CD4-positive, alpha-beta T cell treated with Interleukin-12 subunit alpha and Interleukin-12 subunit beta, for 1 hour (primary cell): ENCODE measurements around the gene FTCD.
A peak's percentile ranks its signal among the peaks of the same experiment; 100 is the strongest.
"Not testable (repeated sequence)": the region's sequence is repeated elsewhere in the genome, so short reads cannot be mapped to it uniquely, and the experiment has no call there.

Experiments
- DNase-seq: peaks from one replicate; pipeline ENCODE4 v3.0.0-alpha.2; 2020

Gene FTCD

DNA sequence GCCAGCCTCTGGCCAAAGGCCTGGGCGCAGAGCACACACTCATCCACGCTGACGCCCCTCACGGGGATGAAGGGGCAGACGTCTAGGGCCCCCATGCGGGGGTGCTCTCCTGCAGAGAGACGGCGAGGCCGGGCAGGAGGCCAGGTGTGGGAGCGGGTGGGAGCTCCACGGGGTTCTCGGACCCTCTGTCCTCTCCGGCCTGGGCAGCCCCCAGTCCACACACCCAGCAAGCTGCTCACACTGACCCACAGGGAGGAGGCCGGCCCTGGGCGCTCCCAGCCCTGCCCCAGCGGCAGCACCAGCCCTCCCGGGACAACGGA, 2.5 kb downstream of the FTCD start:
- no peak for DNase-seq

- no peak for DNase-seq
Observed at GRCh38 chr21:46151989-46152926, 3.1 kb downstream of the FTCD start.

- DNase-seq = no peak
Observed at GRCh38 chr21:46151261-46151988, 4.0 kb downstream of the FTCD start.

DNA sequence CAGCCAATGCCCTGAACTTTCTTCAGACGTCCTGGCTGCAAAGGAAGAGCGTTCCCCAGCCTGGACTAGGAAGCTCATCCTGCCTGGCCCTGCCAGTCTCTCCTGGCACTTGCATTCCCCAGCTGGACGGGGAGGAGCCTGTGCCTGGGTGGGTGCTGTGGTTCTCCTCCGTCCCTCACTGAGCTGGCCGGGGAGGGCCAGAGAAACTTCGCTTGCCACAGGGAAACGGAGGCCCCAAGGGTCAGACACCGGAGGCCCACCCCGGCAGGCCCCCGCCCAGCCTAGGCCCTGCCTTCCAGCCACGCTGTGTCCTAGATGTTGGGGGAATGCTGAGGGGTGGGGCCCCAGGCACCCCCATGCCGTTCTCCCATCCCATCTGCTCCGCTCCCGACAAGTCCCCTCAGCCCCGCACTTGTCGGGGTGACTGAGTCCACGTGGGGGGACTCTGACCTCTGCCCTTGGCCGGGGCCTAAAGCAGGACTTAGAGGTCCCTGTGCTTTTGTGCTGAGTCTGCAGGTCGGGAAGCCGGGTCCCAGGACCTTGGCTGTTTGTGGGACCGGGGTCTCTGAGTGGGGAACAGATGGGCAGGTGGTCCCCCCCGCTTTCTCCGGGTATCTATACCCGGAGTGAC, 4.8 kb downstream of the FTCD start:
- DNase-seq = no peak

DNA sequence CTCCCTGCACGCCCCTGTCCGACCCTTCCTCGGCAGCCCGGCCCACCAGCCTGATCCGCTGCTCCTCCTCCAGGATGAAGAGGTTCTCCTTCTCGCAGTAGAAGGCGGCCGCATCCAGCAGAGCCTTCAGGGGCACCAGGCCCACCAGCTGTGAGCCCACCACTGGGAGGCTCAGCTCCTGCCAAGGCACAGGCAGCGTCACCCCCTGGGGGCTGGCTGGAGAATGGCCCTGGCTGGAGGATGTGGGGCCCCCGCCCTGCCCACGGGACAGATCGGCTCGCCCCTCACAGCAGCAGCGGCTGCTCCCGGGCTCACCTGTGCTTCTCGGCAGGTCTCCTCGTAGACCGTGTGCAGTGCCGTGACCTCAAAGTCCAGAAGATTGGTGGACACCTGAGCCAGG, 5.3 kb downstream of the FTCD start:
- DNase-seq = no peak

DNA sequence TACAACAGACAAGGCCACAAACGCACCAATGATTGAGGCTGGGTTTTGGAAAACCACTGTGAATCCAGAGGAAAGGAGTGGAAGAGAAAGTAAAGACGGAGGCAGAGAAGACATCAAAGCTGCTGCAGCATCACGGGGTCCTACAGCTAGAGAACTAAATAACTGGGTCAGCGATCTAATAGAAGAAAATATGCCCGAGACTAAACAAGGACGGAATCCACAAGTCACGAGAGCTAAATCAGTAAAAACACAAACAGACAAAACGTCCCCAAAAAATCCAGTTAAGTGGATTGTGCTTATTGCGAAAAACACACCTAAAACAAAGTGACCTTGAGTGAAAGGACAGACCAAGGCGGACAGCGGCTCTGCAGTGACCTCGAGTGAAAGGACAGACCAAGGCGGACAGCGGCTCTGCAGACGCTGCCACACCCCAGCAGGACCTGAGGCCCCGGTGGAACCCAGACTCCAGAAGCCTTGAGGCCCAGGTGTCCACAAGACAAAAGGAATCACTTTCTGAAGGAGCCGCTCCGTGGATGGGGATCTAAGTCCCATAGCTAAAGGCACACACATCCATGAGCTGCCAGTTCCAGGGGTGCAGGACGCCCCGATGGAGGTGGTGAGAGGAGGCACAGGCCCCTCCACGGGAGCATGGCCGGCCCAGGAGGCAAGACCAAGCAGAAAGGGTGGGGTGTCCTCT, 6.0 kb downstream of the FTCD start:
- DNase-seq = no peak

DNA sequence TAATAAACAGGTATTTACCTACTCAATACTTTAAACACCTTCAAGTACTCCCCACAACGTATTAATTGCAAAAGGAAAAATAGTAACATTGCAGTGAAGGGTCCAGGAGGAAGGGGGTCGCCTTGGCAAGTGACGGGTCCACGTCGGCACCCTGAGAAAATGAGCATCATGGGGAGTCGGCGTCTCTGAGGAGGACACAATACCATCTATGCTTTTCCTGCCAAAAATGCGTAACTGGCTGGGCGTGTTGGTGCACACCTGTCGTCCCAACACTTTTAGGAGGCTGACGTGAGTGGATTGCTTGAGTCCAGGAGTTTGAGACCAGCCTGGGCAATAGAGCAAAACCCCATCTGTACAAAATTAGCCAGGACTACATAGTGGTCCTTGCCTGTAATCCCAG, 7.3 kb downstream of the FTCD start:
- DNase-seq = no peak

DNA sequence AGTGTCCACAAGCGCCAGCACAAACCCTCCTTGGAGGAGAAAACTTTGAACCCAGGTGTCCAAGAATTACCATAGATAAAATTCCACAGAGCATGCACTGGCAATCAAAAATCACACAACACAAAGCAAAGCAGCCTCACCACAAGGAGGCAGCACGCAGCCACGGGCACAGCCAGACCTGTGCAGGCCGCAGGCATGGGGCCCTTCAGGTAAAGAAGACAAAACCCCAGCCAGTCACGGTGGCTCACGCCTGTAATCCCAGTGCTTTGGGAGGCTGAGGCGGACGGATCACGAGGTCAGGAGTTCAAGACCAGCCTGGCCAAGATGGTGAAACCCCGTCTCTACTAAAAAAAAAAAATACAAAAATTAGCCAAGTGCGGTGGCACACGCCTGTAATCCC, 8.0 kb downstream of the FTCD start:
- peak; percentile 61 for DNase-seq

- no peak for DNase-seq
Observed at GRCh38 chr21:46146856-46147255, 8.5 kb downstream of the FTCD start.

DNA sequence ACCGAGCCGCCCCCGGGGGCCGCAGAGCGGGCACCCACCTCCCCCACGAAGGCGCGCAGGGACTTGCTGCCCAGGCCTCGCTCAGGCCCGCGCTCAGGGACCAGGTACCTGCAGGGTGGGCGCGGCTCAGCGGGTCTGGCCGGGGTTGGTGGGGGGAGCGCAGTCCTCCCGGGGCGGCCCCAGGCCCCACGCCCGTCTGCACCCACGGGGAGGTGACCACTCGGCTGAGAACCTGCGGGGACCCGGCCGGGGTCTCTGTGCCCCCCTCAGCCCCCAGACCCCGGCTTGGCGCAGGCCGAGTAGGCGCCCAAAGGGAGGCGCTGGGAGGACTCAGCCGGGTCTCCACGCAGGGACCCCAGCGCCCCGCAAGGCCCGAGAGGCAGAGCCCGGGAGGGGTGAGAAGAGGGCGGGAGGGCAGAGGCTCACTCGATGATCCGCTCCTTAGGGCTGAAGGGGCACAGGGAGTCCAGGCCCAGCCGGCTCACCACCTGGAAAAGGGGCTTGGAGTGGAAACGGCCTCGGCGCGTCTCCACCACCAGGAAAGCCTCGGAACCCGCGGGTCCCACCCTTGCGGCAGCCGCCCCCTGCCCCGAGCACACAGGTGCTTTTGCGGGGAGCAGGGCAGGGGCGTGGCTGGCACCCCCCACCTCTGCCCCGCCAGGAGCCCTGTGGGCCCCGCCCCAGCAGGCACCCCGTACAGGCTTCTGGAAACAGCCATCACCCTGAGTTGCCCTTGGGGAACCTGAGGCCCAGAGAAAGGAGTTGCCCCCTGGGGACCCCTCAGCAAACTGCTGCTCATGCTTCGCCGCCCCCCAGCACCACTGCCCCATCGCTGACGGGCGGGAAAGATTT, 9.3 kb downstream of the FTCD start:
- no peak for DNase-seq

DNA sequence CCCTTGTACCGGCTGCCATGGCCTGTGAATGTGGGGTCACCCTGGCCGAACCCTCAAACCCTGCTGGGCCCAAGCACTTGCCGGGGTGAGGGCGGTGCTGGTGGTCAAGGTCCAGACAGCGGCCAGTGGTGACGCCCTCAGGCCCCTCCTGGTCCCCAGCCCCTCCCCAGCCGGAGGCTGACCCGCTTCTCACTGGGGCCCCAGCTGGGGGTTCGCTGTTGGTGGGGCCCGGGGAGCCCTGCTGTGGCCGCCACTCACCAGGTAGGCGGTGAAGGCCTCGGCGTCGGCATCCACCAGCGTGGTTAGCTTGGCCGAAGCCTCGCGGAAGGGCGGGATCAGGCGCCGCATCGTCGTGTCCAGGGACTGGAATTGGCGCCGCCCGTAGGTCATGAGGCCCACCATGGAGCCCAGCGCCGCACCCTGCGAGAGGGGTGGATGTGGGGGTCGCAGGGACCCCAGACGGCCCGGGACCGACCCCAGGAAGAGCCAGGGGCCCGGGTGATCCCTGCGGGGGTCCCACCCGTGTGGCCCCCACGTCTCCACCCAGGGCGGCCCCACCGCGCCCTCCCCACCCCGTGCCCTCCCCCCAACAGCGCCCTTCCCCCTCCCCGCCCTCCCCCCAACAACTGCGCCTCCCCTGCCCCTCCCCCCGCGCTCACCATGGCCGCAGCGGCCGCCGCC, 10.1 kb downstream of the FTCD start:
- DNase-seq = no peak

DNA sequence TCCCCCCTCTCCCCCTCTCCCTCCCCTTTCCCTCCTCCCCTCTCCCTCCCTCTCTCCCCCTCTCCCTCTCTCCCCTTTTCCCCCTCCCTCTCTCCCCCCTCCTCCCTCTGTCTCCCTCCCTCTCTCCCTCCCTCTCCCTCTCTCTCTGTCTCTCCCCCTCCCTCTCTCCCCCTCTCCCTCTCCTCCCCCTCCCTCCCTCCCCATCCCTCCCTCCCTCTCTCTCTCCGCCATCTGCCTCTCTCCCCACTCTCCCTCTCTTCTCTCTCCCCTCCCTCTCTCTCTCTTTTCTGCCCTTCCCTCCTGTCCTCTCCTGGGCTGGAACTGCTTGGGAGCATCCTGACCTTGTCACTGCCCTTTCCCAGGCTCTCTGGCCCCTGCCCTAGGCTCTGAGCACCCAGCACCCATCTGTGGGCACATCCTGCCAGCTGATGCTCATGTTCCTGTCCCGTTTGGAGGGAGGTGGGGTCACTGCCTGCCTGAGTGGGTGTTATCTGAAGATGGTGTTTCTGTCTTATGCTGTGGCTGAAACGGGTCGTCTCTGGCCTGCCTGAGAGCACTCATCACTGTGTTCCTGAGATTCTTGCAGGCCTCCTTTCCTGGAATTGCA, 10.8 kb downstream of the FTCD start:
- DNase-seq = no peak

DNA sequence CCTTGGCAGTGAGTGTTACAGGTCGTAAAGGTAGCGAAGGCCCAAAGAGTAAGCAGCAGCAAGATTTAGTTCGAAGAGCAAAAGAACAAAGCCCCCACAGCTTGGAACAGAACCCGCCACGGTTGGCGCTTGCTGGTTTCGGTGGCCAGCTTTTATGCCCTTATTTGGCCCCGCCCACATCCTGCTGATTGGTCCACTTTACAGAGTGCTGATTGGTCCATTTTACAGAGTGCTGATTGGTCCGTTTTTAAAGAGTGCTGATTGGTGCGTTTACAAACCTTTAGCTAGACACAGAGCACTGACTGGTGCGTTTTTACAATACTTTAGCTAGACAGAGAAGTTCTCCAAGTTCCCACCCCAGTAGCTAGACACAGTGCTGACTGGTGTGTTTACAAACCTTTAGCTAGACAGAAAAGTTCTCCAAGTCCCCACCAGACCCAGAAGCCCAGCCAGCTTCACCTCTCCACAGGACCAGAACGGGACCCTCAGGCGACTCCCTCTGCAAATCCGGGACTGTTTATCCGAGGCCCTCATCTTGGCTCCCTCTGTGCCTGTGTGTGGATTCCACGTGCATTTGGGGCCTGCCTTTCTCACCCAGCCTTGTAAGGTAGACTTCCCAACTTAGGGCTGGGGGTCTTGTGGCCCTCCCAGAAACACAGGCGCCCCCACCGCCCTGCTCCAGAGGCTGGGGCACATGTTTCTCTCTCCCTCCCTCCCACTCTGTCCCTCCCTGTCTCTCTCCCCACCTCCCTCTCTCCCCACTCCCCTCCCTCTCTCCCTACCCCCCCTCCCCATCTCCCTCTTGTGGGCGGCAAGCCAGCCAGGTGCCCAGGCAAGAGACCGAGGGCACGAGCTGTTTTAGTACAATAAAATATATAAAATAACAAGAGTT, 12.6 kb downstream of the FTCD start:
- peak; percentile 36 for DNase-seq

- DNase-seq = no peak
Observed at GRCh38 chr21:46141767-46142581, 13.4 kb downstream of the FTCD start.

- DNase-seq = not testable (repeated sequence)
Observed at GRCh38 chr21:46140352-46141003, 14.9 kb downstream of the FTCD start.

GRCh38 chr21:46139686-46140085, 15.7 kb downstream of the FTCD start:
- DNase-seq = no peak

DNA sequence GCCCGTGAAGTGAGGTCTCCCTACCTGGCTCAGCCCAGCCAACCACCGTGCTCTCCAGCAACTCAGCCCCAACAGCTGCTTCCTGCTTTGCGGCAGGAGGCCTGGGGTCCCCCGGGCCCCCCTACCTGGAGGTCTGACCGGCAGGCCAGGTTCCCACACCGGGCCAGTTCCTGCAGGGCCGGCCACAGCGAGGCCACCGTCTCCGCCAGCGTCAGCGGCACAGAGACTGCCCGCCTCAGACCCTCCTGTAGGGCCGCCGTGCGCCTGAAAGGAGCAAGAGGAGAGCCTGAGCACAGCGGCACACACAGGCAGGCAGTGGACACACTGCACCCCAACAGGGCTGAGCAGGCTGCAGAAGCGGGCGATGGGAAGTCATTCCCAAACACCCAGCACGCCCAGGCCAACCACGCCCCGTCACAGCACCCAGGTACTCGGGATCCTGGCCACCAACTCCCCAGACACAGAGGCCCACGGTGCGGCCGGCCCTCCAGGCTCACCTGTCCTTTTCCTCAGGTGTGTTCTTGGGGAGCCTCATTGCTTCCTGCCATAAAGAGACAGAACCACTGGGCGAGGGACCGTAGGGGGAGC, 16.9 kb downstream of the FTCD start:
- no peak for DNase-seq

- DNase-seq = no peak
Observed at GRCh38 chr21:46137908-46138307, 17.5 kb downstream of the FTCD start.
